Mesenchymal stem cell (in vitro differentiated cells and primary cell): Measurements from ENCODE around the gene KCNIP2.

Source experiments
- DNase-seq: peaks from one replicate; pipeline ENCODE4 v3.0.0-alpha.2; 2013
- H2AFZ ChIP-seq: one replicate; pipeline ENCODE4 v1.6.1; 2013; ENCODE audit warnings: low read depth, mild to moderate bottlenecking, control low read depth, inconsistent platforms, low read length, moderate library complexity
- H2AK5ac ChIP-seq: 2 replicates; pipeline ENCODE4 v1.6.1; 2013; ENCODE audit warnings: low read length, moderate library complexity, mild to moderate bottlenecking, inconsistent platforms; ENCODE audit not compliant: severe bottlenecking
- H2BK120ac ChIP-seq: one replicate; pipeline ENCODE4 v1.6.1; 2013; ENCODE audit warnings: low read depth, mild to moderate bottlenecking, inconsistent platforms, low read length, moderate library complexity
- H2BK12ac ChIP-seq, 2 experiments: one replicate each; pipeline ENCODE4 v1.6.1; 2013; ENCODE audit warnings: inconsistent platforms in 2 of 2, low read length in 2 of 2, mild to moderate bottlenecking in 2 of 2, moderate library complexity in 2 of 2, control low read depth in 1 of 2
- H2BK15ac ChIP-seq: one replicate; pipeline ENCODE4 v1.6.1; 2013; ENCODE audit warnings: mild to moderate bottlenecking, low read depth, inconsistent platforms; ENCODE audit not compliant: poor library complexity, severe bottlenecking
- H2BK5ac ChIP-seq: 2 replicates; pipeline ENCODE4 v1.6.1; 2013; ENCODE audit warnings: low read depth, mild to moderate bottlenecking, low read length, control low read depth, inconsistent platforms; ENCODE audit not compliant: poor library complexity, severe bottlenecking
- H3K14ac ChIP-seq, 2 experiments: one replicate each; pipeline ENCODE4 v1.6.1; 2013; ENCODE audit warnings: inconsistent platforms in 2 of 2, low read length in 2 of 2, control low read depth in 1 of 2, mild to moderate bottlenecking in 1 of 2, moderate library complexity in 1 of 2
- H3K18ac ChIP-seq, 2 experiments: one replicate each; pipeline ENCODE4 v1.6.1; 2013; ENCODE audit warnings: inconsistent platforms in 2 of 2, low read length in 2 of 2, control low read depth in 1 of 2, low read depth in 1 of 2, mild to moderate bottlenecking in 1 of 2
- H3K23ac ChIP-seq, 2 experiments: one replicate each; pipeline ENCODE4 v1.6.1; 2013; ENCODE audit warnings: inconsistent platforms in 2 of 2, low read length in 2 of 2, mild to moderate bottlenecking in 2 of 2, moderate library complexity in 2 of 2, control low read depth in 1 of 2
- H3K27ac ChIP-seq: 2 replicates; pipeline ENCODE4 v1.5.1; 2013; ENCODE audit warnings: mild to moderate bottlenecking, moderate library complexity, low read length, control low read depth, inconsistent platforms; ENCODE audit not compliant: poor library complexity, severe bottlenecking
- H3K27me3 ChIP-seq, 2 experiments: 2 replicates each; pipeline versions ENCODE4 v1.6.1 to v1.7.0; 2013; ENCODE audit warnings: low read length in 2 of 2, mild to moderate bottlenecking in 2 of 2, moderate library complexity in 2 of 2, control low read depth in 1 of 2, inconsistent platforms in 1 of 2; ENCODE audit not compliant: control insufficient read depth in 1 of 2, insufficient read depth in 1 of 2
- H3K36me3 ChIP-seq, 2 experiments: 2 replicates each; pipeline versions ENCODE4 v1.6.1 to v1.7.0; 2013; ENCODE audit warnings: low read length in 2 of 2, control low read depth in 1 of 2, inconsistent platforms in 1 of 2, low read depth in 1 of 2, mild to moderate bottlenecking in 1 of 2; ENCODE audit not compliant: insufficient read depth in 2 of 2, control insufficient read depth in 1 of 2
- H3K4ac ChIP-seq, 2 experiments: one replicate each; pipeline ENCODE4 v1.6.1; 2013; ENCODE audit warnings: inconsistent platforms in 2 of 2, low read length in 2 of 2, mild to moderate bottlenecking in 2 of 2, moderate library complexity in 2 of 2, control low read depth in 1 of 2, low read depth in 1 of 2
- H3K4me1 ChIP-seq: 2 replicates; pipeline ENCODE4 v1.6.1; 2013; ENCODE audit warnings: low read depth, low read length, control low read depth; ENCODE audit not compliant: control insufficient read depth, insufficient read depth
- H3K4me2 ChIP-seq: 2 replicates; pipeline ENCODE4 v1.6.1; 2013; ENCODE audit warnings: low read length, mild to moderate bottlenecking, inconsistent platforms; ENCODE audit not compliant: poor library complexity, severe bottlenecking
- H3K4me3 ChIP-seq, 2 experiments: 2 replicates each; pipeline versions ENCODE4 v1.5.1 to v1.7.0; 2013; ENCODE audit warnings: low read length in 2 of 2, mild to moderate bottlenecking in 2 of 2, control low read depth in 1 of 2, low read depth in 1 of 2; ENCODE audit not compliant: insufficient read depth in 1 of 2
- H3K79me1 ChIP-seq: replicated peaks from 2 replicates; pipeline ENCODE4 v1.6.1; 2013; ENCODE audit warnings: mild to moderate bottlenecking, control low read depth, low read length, inconsistent platforms; ENCODE audit not compliant: poor library complexity, severe bottlenecking
- H3K9ac ChIP-seq: 2 replicates; pipeline ENCODE4 v1.7.0; 2013; ENCODE audit warnings: mild to moderate bottlenecking, low read length, moderate library complexity
- H3K9me3 ChIP-seq: 2 replicates; pipeline ENCODE4 v1.7.0; 2013; ENCODE audit warnings: mild to moderate bottlenecking, low read length; ENCODE audit not compliant: control insufficient read depth
- H4K8ac ChIP-seq: one replicate; pipeline ENCODE4 v1.6.1; 2013; ENCODE audit warnings: inconsistent platforms, mild to moderate bottlenecking, low read length, moderate library complexity
- H4K91ac ChIP-seq: one replicate; pipeline ENCODE4 v1.6.1; 2013; ENCODE audit warnings: mild to moderate bottlenecking, low read length, inconsistent platforms
- WGBS: methylation state at CpG from one replicate; pipeline ENCODE4 v1.1.7; 2013; ENCODE audit warnings: mixed read lengths; 5-methylcytosine and 5-hydroxymethylcytosine counted together

Gene KCNIP2

DNA sequence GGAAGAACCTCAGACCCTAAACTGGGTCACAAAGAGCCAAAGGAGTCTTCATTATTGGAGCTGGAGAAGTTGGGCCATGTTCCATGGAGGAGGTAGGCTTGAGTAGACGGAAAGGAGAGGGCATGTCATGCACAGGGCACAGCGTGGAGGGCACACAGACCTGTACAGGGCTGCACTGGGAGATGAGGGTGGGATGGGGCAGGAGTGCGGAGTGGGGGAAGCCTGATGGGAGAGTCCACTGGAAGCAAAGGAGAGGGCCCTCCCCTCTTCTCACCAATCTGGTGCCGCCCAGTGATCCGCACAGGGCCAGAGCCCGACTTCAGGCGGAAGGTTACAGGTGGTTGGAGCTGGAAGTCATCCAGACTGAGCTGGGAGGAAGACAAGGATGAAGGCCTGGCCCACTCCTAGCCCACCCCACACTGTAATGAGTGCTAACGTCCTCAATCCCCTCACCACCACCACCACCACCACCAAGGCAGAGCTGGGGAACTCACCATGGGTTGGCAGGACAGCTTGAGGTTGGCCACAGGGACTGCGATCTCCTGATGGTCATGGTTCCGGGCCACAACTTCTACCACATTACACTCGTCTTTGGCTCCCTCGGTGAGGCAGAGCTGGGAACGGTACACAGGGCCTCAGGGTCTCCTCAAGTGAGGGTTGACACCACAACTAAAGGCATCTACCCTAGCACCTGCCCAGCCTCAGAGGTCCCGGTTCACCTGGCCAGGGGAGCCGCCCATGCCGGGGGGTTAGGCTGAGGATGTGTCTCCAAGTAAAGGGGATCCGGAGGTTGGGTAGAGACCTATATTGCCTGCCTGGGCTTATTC lies 61.4 kb downstream of the KCNIP2 start:
- Histone ChIP-seq H2BK12ac (no peak overlapping the region), H3K23ac (no peak overlapping the region), H2BK120ac (no peak overlapping the region), H2BK5ac (no peak overlapping the region), H3K18ac (no peak overlapping the region), H2AK5ac (no peak overlapping the region), H4K91ac (no peak overlapping the region), H3K4me3 (peak overlapping the region in 1 of 2 experiments; percentile 95), H3K14ac (peak overlapping the region in 1 of 2 experiments; percentile 18), H4K8ac (no peak overlapping the region), H3K27me3 (peaks cover 15 to 26% of the 10 kb centered on the region in 2 experiments), H2BK15ac (no peak overlapping the region), H3K36me3 (peaks cover 33 to 40% of the 10 kb centered on the region in 2 experiments), H3K4me1 (peaks cover 37% of the 10 kb centered on the region), H3K9ac (peak overlapping the region; percentile 95), H3K9me3 (no peaks in the 10 kb centered on the region), H2AFZ (no peak overlapping the region), H3K4ac (no peak overlapping the region), H3K79me1 (peaks cover 15% of the 10 kb centered on the region), H3K4me2 (peak overlapping the region; percentile 62), H3K27ac (no peak overlapping the region)
- DNase-seq: no peak
- WGBS: 84% methylated on average over 9 of the region's 17 CpGs

DNA sequence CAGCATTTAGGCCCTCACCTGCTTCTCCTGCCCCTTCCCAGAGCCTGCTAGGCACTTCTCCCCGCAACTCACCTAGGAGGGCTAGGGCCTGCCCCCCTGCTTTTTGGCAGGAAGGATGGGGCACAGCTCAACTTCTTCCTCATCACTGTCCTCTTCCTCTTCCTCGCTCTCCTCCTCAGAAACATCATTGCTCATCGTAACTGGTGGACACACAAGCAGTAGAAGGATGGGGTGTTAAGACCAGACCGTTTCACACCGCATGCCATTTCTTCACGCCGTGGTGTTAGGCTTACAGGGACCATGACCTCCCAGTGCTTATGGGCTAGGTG lies 62.0 kb downstream of the KCNIP2 start:
- 75% methylated on average over 7 of the region's 7 CpGs for WGBS
- Histone ChIP-seq H3K27me3 (peaks cover 21 to 32% of the 10 kb centered on the region in 2 experiments), H2BK15ac (no peak overlapping the region), H4K8ac (peak overlapping the region; percentile 40), H2AFZ (no peak overlapping the region), H3K4me2 (no peak overlapping the region), H3K9me3 (no peaks in the 10 kb centered on the region), H3K18ac (no peak overlapping the region), H3K4me3 (peak overlapping the region in 1 of 2 experiments; percentile 95), H2BK120ac (no peak overlapping the region), H3K9ac (no peak overlapping the region), H2BK12ac (no peak overlapping the region), H3K23ac (no peak overlapping the region), H3K27ac (no peak overlapping the region), H3K36me3 (peaks cover 31 to 35% of the 10 kb centered on the region in 2 experiments), H4K91ac (no peak overlapping the region), H3K4me1 (peaks cover 39% of the 10 kb centered on the region), H3K79me1 (peaks cover 15% of the 10 kb centered on the region), H2BK5ac (no peak overlapping the region), H2AK5ac (no peak overlapping the region), H3K14ac (no peak overlapping the region), H3K4ac (no peak overlapping the region)
- no peak for DNase-seq

DNA sequence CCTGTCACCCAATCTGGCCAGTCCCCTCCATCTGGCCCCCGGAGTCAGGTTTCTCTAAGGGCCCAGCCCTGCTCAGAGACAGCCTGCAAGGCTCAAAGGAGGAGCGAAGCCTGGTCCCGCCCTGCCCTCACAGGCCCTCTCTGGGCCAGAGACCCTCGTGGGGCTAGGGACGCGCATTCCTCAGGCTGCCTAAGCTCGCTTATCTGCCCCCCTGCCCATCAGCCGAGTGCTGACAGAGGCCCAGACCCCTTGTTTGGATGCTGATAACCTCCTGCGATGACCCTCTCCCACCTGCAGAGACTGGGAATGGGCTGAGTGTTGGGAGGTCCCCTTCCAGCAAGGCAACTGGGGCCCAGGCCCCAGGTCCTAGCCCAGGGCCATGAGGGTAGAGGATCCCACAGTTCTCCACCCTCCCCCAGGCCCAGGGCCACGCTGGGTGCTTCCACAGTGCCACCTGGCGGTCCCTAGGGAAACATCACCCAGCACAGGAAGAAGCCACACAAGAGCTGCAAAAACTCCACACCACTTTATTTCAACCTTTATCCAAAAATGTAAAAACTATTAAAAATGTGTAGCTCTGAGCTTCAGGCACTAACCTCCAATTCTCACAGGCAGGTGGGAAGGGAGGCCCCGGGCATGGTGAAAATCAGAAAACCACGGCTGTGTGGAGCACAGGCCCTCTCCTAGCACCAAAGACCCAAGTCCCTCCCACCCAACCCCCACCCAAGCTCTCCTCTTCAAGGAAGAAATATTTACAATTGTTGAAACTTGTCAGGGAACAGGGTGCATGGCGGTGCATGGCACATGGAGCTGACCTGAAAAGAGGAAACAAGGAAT lies 62.6 kb downstream of the KCNIP2 start:
- peaks cover 43% of the 10 kb centered on the region for H3K4me1 ChIP-seq
- H3K18ac ChIP-seq: no peak overlapping the region
- H4K8ac ChIP-seq: peak overlapping the region; percentile 52
- H3K79me1 ChIP-seq: peaks cover 15% of the 10 kb centered on the region
- peaks cover 24 to 33% of the 10 kb centered on the region in 2 experiments for H3K27me3 ChIP-seq
- no peak overlapping the region for H3K9ac ChIP-seq
- no peak overlapping the region for H4K91ac ChIP-seq
- peaks cover 29 to 30% of the 10 kb centered on the region in 2 experiments for H3K36me3 ChIP-seq
- no peak overlapping the region for H2BK120ac ChIP-seq
- no peak overlapping the region for H3K27ac ChIP-seq
- 43% methylated on average over 13 of the region's 14 CpGs for WGBS
- H3K14ac ChIP-seq: no peak overlapping the region
- H2AK5ac ChIP-seq: no peak overlapping the region
- H3K4ac ChIP-seq: no peak overlapping the region
- H2BK5ac ChIP-seq: no peak overlapping the region
- H3K4me2 ChIP-seq: no peak overlapping the region
- H2AFZ ChIP-seq: no peak overlapping the region
- H3K4me3 ChIP-seq: no peak overlapping the region
- no peak overlapping the region for H3K23ac ChIP-seq
- no peak overlapping the region for H2BK15ac ChIP-seq
- no peaks in the 10 kb centered on the region for H3K9me3 ChIP-seq
- no peak overlapping the region for H2BK12ac ChIP-seq
- peak; percentile 71 for DNase-seq
